NCI-H1105 treated with DMSO at 0.1 percent for 48 hours (cell line): ENCODE results near the gene PRSS38.
"Not testable (repeated sequence)": the region's sequence is repeated elsewhere in the genome, so short reads cannot be mapped to it uniquely, and the experiment has no call there.

Source experiments
- DNase-seq: peaks from one replicate; lab custom pipeline; 2025; lab: John Stamatoyannopoulos, UW

Gene PRSS38

DNA sequence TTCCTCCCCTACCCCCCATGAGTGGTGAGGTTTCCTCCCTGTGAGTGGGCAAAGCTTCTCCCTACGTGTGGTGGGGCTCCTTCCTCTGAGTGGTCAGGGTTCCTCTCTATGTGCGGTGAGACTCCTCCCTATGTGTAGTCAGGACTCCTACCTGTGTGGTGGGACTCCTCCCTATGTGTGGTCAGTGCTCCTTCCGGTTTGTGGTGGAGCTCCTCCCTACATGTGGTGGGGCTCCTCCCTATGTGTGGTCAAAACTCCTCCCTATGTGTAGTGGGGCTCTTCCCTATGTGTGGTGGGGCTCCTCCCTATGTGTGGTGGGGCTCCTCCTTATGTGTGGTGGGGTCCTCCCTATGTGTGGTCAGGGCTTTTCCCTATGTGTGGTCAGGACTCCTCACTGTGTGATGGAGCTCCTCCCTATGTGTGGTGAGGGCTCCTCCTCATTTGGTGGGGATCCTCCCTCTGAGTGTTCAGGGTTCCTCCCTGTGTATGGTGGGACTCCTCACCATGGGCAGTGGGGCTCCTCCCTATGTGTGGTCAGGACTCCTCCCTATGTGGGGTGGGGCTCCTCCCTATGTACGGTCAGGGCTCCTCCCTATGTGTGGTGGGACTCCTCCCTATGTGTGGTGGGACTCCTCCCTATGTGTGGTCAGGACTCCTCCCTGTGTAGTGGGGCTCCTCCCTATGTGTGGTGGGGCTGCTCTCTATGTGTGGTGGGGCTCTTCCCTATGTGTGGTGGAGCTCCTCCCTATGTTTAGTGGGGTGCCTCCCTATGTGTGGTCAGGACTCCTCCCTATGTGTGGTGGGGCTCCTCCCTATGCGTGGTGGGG, 29.1 kb downstream of the PRSS38 start:
- no peak for DNase-seq

- no peak for DNase-seq
These were observed 29.6 kb downstream of the PRSS38 start for GRCh38 chr1:227845147-227845458.

DNA sequence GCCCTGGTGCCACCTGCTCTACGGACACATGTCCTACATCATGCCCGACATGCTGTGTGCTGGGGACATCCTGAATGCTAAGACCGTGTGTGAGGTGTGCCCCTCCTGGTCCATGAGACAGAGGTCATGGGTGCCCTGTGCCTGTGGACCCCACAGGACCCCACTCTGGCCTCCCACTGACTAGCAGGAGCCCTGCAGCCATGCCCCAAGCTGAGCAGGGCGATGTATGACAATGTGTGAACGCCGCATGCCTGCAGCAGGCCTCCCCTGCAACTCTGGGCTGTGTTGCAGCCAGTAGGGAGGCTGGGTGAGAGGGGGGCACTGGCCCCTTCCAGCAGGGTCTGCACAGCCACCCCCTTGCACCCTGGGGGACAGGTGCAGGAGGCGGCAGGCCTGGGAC, 30.0 kb downstream of the PRSS38 start:
- no peak for DNase-seq

- no peak for DNase-seq
These were observed 30.9 kb downstream of the PRSS38 start for GRCh38 chr1:227846265-227846858.

- DNase-seq, result not testable (repeated sequence)
These were observed 31.6 kb downstream of the PRSS38 start for GRCh38 chr1:227847046-227847445.

GRCh38 chr1:227848430-227848932, 33.0 kb downstream of the PRSS38 start:
- DNase-seq, result no peak

- no peak for DNase-seq
These were observed 33.8 kb downstream of the PRSS38 start for GRCh38 chr1:227849251-227849650.

- no peak for DNase-seq
These were observed 38.7 kb downstream of the PRSS38 start for GRCh38 chr1:227854189-227854588.

- DNase-seq, result no peak
These were observed 40.2 kb downstream of the PRSS38 start for GRCh38 chr1:227855687-227856086.

DNA sequence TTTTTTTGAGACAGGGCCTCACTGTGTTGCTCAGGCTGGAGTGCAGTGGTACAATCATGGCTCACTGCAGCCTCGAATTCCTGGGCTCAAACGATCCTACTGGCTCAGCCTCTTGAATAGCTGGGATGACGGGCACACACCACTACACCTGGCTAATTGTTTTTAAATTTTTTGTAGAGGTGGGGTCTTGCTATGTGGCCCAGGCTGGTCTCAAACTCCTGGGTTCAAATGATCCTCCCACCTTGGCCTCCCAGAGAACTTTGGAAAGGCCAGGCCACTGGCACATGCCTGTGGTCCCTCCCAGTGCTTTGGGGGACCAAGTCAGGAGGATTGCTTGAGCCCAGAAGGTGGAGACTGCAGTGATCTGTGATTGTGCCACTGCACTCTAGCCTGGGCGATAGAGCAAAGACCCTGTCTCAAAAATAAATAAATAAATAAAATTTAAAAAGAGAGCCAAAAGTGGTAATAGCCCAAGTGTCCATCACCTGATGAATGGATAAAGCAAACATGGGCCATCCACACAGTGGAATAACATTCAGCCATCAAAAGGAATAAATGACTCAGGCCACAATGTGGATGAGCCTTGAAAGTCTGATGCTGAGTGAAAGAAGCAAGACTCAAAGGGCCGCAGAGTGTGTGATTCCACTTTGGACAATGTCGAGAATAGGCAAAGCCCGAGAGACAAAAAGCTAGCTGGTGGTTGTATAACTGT, 40.8 kb downstream of the PRSS38 start:
- no peak for DNase-seq

- no peak for DNase-seq
These were observed 49.4 kb downstream of the PRSS38 start for GRCh38 chr1:227864882-227865281.

DNA sequence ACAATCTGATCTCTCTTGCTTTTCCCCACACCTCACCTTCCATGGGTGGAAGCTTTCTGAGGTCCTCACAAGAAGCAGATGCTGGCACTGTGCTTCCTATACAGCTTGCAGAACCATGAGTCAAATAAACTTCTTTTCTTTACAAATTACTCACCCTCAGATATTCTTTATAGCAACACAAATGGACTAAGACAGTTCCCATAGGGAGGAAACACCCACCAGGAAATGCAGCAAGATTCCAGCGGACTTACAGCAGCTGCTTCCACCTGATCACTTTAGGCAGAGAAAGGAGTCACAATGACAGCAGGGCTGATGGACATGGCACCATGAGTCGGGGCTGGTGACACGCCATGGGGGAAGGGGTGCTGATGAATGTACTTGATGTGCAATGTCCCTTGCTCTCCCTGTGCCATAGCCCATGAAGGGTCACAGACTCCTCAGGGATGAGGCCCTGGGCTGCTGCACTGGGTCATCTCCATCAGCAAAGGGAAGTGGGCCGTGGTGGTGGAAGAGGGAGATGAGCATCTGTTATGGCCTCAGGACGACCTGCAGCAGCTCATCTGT, 53.9 kb downstream of the PRSS38 start:
- no peak for DNase-seq

GRCh38 chr1:227869851-227870305, 54.4 kb downstream of the PRSS38 start:
- no peak for DNase-seq

GRCh38 chr1:227870366-227870765, 54.9 kb downstream of the PRSS38 start:
- no peak for DNase-seq

GRCh38 chr1:227871892-227872291, 56.4 kb downstream of the PRSS38 start:
- not testable (repeated sequence) for DNase-seq

DNA sequence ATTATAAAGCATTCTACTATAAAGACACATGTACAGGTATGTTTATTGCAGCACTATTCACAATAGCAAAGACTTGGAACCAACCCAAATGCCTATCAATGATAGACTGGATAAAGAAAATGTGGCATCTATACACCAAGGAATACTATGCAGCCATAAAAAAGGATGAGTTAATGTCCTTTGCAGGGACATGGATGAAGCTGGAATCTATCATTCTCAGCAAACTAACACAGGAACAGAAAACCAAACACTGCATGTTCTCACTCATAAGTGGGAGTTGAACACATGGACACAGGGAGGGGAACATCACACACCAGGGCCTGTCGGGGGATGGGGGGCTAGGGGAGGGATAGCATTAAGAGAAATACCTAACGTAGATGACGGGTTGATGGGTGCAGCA, 62.3 kb downstream of the PRSS38 start:
- not testable (repeated sequence) for DNase-seq

DNA sequence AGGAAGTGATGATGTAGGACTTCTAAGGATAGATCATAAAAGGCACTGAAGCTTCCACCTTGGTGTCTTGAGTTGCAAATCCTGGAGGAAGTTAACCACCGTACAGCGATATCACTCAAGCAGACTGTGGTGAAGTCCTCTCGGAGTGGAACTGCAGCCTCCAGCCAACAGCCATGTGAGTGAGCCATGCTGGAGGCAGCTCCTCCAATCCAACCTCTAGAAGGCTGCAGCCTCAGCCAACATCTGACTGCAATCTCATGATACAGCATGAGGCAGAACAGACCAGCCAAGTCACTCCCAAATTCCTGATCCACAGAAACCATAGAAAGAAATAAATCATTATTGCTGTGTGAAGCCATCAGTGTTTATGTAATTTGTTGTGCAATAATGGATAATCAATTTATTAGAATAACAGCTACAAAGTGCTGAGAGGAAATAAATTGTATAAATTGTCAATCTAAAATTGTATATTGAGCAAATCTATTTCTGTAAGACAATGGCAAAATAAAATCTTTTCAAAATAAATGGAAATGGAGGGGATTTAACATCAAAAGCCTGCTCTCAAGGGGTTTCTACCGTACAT, 65.0 kb downstream of the PRSS38 start:
- DNase-seq, result no peak

- no peak for DNase-seq
These were observed 67.6 kb downstream of the PRSS38 start for GRCh38 chr1:227883073-227883520.

DNA sequence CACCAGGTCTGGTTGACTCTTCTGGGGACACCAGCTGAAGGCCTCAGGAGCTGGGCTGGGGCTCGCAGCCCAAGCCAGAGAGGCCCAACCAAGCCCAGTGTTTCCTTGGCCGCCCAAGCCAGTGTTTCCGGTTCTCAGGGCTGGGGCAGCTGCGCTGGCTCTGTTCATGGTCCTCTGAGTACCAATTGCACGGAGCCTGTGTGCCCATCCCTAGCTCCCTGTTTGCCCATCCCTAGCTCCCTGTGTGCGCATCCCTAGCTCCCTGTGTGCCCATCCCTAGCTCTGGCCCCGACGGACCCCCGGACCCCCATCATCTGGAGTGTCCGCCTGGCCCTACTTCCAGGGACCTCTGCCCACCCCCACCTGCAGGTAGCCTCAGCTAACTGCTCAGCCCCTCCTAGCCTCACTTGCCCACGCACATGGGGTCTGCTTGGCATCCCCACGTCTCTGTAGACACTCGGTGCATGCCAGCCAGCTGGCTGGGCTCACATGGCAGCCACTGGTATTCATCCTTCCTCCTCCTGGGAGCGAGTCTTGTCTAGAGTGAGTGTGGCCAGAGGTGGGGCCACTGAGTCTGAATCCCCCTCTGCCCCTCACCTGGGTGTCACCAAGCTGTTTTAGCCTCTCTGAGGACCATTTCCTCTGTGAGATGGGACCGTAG, 68.3 kb downstream of the PRSS38 start:
- DNase-seq, result no peak

DNA sequence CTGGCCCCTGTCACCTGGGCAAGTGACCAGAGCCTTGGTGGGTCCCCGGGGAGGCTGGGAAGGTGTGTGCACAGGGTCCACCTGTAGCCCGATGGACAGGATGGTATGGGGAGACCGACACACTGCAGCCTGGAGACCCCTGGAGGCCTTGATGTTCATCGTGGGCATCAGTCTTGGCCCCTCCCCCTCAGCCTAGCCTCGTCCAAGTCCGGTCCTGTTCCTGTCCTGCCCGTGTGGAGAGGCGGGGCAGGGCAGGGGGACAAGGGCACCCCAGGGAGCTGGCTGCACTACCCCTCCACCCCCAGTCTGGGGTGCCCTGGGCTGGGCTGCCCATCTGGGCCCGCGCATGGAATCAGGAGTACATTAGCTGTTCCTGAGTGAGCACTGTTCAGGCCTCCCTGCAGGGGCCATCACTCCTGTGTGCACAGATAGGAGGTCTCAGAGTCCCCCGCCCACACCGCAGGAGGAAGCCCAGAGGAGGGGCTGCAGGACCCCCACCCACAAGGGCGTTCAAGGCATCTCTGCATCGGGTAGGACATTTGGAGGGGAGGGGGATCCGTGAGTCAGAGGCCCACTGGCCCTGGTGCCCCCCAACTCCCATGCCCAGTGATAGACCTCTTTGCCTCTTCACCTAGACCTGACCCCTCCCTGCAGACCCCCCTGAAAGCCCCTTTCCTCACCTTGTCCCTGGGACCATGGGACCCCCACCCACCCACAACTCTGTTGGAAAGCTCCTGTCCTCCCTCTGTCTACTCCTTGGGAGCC, 69.1 kb downstream of the PRSS38 start:
- DNase-seq, result no peak

GRCh38 chr1:227885135-227885647, 69.7 kb downstream of the PRSS38 start:
- DNase-seq, result no peak
